H9 (cell line): ENCODE results near the gene ACOT7. TPM values are rescaled to one million over a fixed set of nuclear protein-coding genes. Genes with fewer than 3 reads are reported as not detected.
A peak's percentile ranks its signal among the peaks of the same experiment; 100 is the strongest.

ENCODE experiments used
- DNase-seq: peaks from one replicate; pipeline ENCODE4 v3.0.0-alpha.2; 2017
- H2AFZ ChIP-seq: one replicate; pipeline ENCODE4 v1.6.1; 2013; ENCODE audit warnings: mild to moderate bottlenecking, low read length, control low read depth, moderate library complexity
- H2AK5ac ChIP-seq: 2 replicates; pipeline ENCODE4 v1.6.1; 2013; ENCODE audit warnings: low read length, control low read depth, mixed read lengths; ENCODE audit not compliant: insufficient read length
- H2BK120ac ChIP-seq: one replicate; pipeline ENCODE4 v1.6.1; 2013; ENCODE audit warnings: low read depth, mild to moderate bottlenecking, low read length, control low read depth, inconsistent platforms; ENCODE audit not compliant: poor library complexity, severe bottlenecking
- H2BK12ac ChIP-seq: 2 replicates; pipeline ENCODE4 v1.6.1; 2013; ENCODE audit warnings: low read length, control low read depth, mixed read lengths, low read depth; ENCODE audit not compliant: insufficient read length
- H2BK15ac ChIP-seq: 2 replicates; pipeline ENCODE4 v1.6.1; 2013; ENCODE audit warnings: low read depth, low read length, control low read depth
- H2BK20ac ChIP-seq: one replicate; pipeline ENCODE4 v1.6.1; 2013; ENCODE audit warnings: low read depth, mild to moderate bottlenecking, low read length, control low read depth, inconsistent platforms; ENCODE audit not compliant: poor library complexity, severe bottlenecking
- H2BK5ac ChIP-seq: 2 replicates; pipeline ENCODE4 v1.6.1; 2013; ENCODE audit warnings: low read length, control low read depth, mixed read lengths; ENCODE audit not compliant: insufficient read length
- H3K14ac ChIP-seq: 2 replicates; pipeline ENCODE4 v1.6.1; 2013; ENCODE audit warnings: low read length, control low read depth; ENCODE audit not compliant: insufficient read depth
- H3K18ac ChIP-seq: 2 replicates; pipeline ENCODE4 v1.6.1; 2013; ENCODE audit warnings: low read depth, mild to moderate bottlenecking, mixed read lengths, low read length, control low read depth; ENCODE audit not compliant: insufficient read length
- H3K23ac ChIP-seq: 2 replicates; pipeline ENCODE4 v1.6.1; 2013; ENCODE audit warnings: low read length, control low read depth, mixed read lengths, low read depth; ENCODE audit not compliant: insufficient read length
- H3K23me2 ChIP-seq: 2 replicates; pipeline ENCODE4 v1.6.1; 2013; ENCODE audit warnings: low read depth, mild to moderate bottlenecking, mixed read lengths, low read length, control low read depth; ENCODE audit not compliant: insufficient read length, poor library complexity, severe bottlenecking
- H3K27ac ChIP-seq: 2 replicates; pipeline ENCODE4 v1.5.1; 2013; ENCODE audit warnings: low read length, control low read depth, mixed read lengths, low read depth; ENCODE audit not compliant: insufficient read length
- H3K27me3 ChIP-seq: 2 replicates; pipeline ENCODE4 v1.6.1; 2013; ENCODE audit warnings: low read length, control low read depth, inconsistent platforms; ENCODE audit not compliant: insufficient read depth
- H3K4ac ChIP-seq: 2 replicates; pipeline ENCODE4 v1.6.1; 2013; ENCODE audit warnings: low read depth, mild to moderate bottlenecking, control low read depth, inconsistent platforms, low read length, moderate library complexity
- H3K4me1 ChIP-seq: 2 replicates; pipeline ENCODE4 v1.6.1; 2013; ENCODE audit warnings: low read length, control low read depth, inconsistent platforms; ENCODE audit not compliant: insufficient read depth
- H3K4me2 ChIP-seq: 2 replicates; pipeline ENCODE4 v1.6.1; 2013; ENCODE audit warnings: low read length, control low read depth, mixed read lengths; ENCODE audit not compliant: insufficient read length, insufficient read depth
- H3K56ac ChIP-seq: 2 replicates; pipeline ENCODE4 v1.6.1; 2013; ENCODE audit warnings: low read depth, mild to moderate bottlenecking, mixed read lengths, low read length, control low read depth; ENCODE audit not compliant: insufficient read length
- H3K79me1 ChIP-seq: 2 replicates; pipeline ENCODE4 v1.6.1; 2013; ENCODE audit warnings: low read depth, mild to moderate bottlenecking, moderate library complexity, low read length, control low read depth, inconsistent platforms; ENCODE audit not compliant: insufficient read depth, poor library complexity, severe bottlenecking
- H3K79me2 ChIP-seq: 2 replicates; pipeline ENCODE4 v1.6.1; 2013; ENCODE audit warnings: low read length, control low read depth, inconsistent platforms; ENCODE audit not compliant: insufficient read depth
- H3K9ac ChIP-seq: 2 replicates; pipeline ENCODE4 v1.6.1; 2013; ENCODE audit warnings: low read length, control low read depth, mixed read lengths; ENCODE audit not compliant: insufficient read length; ENCODE audit errors: extremely low read depth
- H3K9me3 ChIP-seq: one replicate; pipeline ENCODE4 v1.6.1; 2013; ENCODE audit warnings: low read depth, low read length, inconsistent platforms; ENCODE audit not compliant: control insufficient read depth
- H3T11ph ChIP-seq: one replicate; pipeline ENCODE4 v1.6.1; 2013; ENCODE audit warnings: mild to moderate bottlenecking, low read length, control low read depth, inconsistent platforms
- H4K20me1 ChIP-seq: one replicate; pipeline ENCODE4 v1.6.1; 2013; ENCODE audit not compliant: control insufficient read depth, insufficient read length, insufficient read depth
- H4K5ac ChIP-seq: 2 replicates; pipeline ENCODE4 v1.6.1; 2013; ENCODE audit warnings: low read depth, mild to moderate bottlenecking, mixed read lengths, low read length, control low read depth; ENCODE audit not compliant: insufficient read length
- H4K8ac ChIP-seq: replicated peaks from 2 replicates; pipeline ENCODE4 v1.6.1; 2013; ENCODE audit warnings: low read length, control low read depth, mixed read lengths, low read depth; ENCODE audit not compliant: insufficient read length
- H4K91ac ChIP-seq: 2 replicates; pipeline ENCODE4 v1.6.1; 2013; ENCODE audit warnings: low read depth, mild to moderate bottlenecking, moderate library complexity, mixed read lengths, low read length, control low read depth; ENCODE audit not compliant: insufficient read length
- H3K27ac Mint-ChIP-seq, 3 experiments: 2 replicates in 2 of 3; 3 replicates in 1 of 3; pipeline ENCODE4 v1.8.0; 2020 to 2021; ENCODE audit warnings: mixed read lengths in 3 of 3, mild to moderate bottlenecking in 1 of 3, moderate library complexity in 1 of 3
- H3K27me3 Mint-ChIP-seq: 2 replicates; pipeline ENCODE4 v1.8.0; 2021; ENCODE audit warnings: low read depth, mild to moderate bottlenecking, moderate library complexity, mixed read lengths
- H3K36me3 Mint-ChIP-seq, 3 experiments: 2 replicates in 2 of 3; 3 replicates in 1 of 3; pipeline ENCODE4 v1.8.0; 2020 to 2021; ENCODE audit warnings: low read depth in 3 of 3, mixed read lengths in 3 of 3; ENCODE audit not compliant: insufficient read depth in 1 of 3
- H3K4me1 Mint-ChIP-seq, 2 experiments: 2 replicates each; pipeline ENCODE4 v1.8.0; 2020; ENCODE audit warnings: mixed read lengths in 2 of 2
- H3K4me3 Mint-ChIP-seq, 2 experiments: 2 replicates in 1 of 2; 3 replicates in 1 of 2; pipeline ENCODE4 v1.8.0; 2020 to 2021; ENCODE audit warnings: mild to moderate bottlenecking in 2 of 2, mixed read lengths in 2 of 2, moderate library complexity in 1 of 2
- H3K9me3 Mint-ChIP-seq, 2 experiments: 2 replicates in 1 of 2; 3 replicates in 1 of 2; pipeline ENCODE4 v1.8.0; 2020; ENCODE audit warnings: mild to moderate bottlenecking in 2 of 2, mixed read lengths in 2 of 2, moderate library complexity in 1 of 2
- WGBS: extraction: QIAGEN DNeasy Blood & Tissue Kit; methylation state at CpG from one replicate; pipeline ENCODE4 v1.1.7; 2013; ENCODE audit warnings: missing lambda C conversion rate, low lambda C conversion rate, mixed read lengths; ENCODE audit not compliant: insufficient read length; ENCODE audit errors: extremely low coverage; 5-methylcytosine and 5-hydroxymethylcytosine counted together
- total RNA-seq: library from RNA; stranded (reverse); gene quantifications from 2 replicates; pipeline ENCODE4 v1.2.1, GENCODE V29; 2021
- TF ChIP-seq, protein P1 (sequence below): fragments of 200-600 bp; sonication (generic); conservative IDR thresholded peaks from 3 replicates; pipeline ENCODE4 v1.8.0; 2021; ENCODE audit warnings: antibody characterized with exemption, mild to moderate bottlenecking

ACOT7 gene
- total RNA-seq, 1 experiment from 2014 or later: 87.4 TPM

DNA sequence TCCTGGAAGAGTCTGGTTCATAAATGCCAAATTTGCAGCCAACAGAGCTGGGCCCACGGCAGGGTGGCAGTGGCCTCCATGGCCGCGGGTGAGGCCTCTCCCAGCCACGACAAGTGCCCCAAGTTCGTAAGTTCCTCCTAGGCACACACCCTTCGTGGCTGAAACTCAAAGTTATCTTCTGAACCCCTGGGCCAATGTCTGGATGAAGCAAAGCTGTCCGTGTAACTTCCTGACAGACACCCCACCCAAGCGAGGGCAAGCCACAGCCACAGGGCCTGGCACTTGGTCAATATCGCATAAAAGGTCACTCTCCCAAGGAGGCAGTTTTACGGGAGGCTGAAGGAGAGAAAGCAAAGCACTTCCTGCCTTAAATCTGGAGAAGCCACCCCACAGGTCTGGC is 104.9 kb downstream of the ACOT7 start:
- Histone ChIP-seq H2BK5ac (no peak overlapping the region), H2BK120ac (no peak overlapping the region), H3K18ac (no peak overlapping the region), H2BK15ac (no peak overlapping the region), H4K20me1 (no peaks in the 10 kb centered on the region), H3K23me2 (no peaks in the 10 kb centered on the region), H3K79me2 (no peaks in the 10 kb centered on the region), H3K4me1 (no peaks in the 10 kb centered on the region), H3K79me1 (no peaks in the 10 kb centered on the region), H3K27ac (no peak overlapping the region), H3K14ac (no peak overlapping the region), H4K8ac (no peak overlapping the region), H3K27me3 (no peaks in the 10 kb centered on the region), H3K4ac (no peak overlapping the region), H2AK5ac (no peak overlapping the region), H3K9me3 (no peaks in the 10 kb centered on the region), H3K23ac (no peak overlapping the region), H2BK20ac (no peak overlapping the region), H2BK12ac (no peak overlapping the region), H4K91ac (no peak overlapping the region), H3K9ac (no peak overlapping the region), H2AFZ (no peak overlapping the region), H3K56ac (no peak overlapping the region), H4K5ac (no peak overlapping the region), H3T11ph (no peak overlapping the region), H3K4me2 (no peak overlapping the region)
- no peak for DNase-seq
- WGBS: no CpG with 5 or more reads among the region's 10 CpGs
- TF ChIP-seq, protein P1, sequence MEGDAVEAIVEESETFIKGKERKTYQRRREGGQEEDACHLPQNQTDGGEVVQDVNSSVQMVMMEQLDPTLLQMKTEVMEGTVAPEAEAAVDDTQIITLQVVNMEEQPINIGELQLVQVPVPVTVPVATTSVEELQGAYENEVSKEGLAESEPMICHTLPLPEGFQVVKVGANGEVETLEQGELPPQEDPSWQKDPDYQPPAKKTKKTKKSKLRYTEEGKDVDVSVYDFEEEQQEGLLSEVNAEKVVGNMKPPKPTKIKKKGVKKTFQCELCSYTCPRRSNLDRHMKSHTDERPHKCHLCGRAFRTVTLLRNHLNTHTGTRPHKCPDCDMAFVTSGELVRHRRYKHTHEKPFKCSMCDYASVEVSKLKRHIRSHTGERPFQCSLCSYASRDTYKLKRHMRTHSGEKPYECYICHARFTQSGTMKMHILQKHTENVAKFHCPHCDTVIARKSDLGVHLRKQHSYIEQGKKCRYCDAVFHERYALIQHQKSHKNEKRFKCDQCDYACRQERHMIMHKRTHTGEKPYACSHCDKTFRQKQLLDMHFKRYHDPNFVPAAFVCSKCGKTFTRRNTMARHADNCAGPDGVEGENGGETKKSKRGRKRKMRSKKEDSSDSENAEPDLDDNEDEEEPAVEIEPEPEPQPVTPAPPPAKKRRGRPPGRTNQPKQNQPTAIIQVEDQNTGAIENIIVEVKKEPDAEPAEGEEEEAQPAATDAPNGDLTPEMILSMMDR: no peak
- Mint-ChIP-seq H3K27ac (peak overlapping the region in 1 of 3 experiments; percentile 36; a peak in 1 of 7 replicates), H3K9me3 (no peaks in the 10 kb centered on the region), H3K36me3 (peaks cover 7 to 15% (median 15%) of the 10 kb centered on the region in 3 experiments; a peak in 6 of 7 replicates), H3K27me3 (no peaks in the 10 kb centered on the region), H3K4me1 (no peaks in the 10 kb centered on the region), H3K4me3 (no peak overlapping the region)
